ENCODE data around the gene NME8.

GRCh38 chr7:37823557-37823956 lies 24.8 kb upstream of the NME8 start:
- TF ChIP-seq CTCF (IDR thresholded peaks at IDR 0.05) = no peak
- no peak for TF ChIP-seq POLR2A (IDR thresholded peaks at IDR 0.05)
